SK-N-SH (cell line): ENCODE data around the gene PCLO. TPM values are rescaled to one million over a fixed set of nuclear protein-coding genes. Genes with fewer than 3 reads are reported as not detected.

Experiments
- CTCF ChIA-PET: fragments of 300-600, 350-600 bp; formaldehyde crosslinking; extraction: SDS; loops from one replicate; lab custom pipeline; 2021; lab: Yijun Ruan, JAX
- POLR2A ChIA-PET: fragments of 350-600 bp; sonication (Branson Sonifier 250); formaldehyde crosslinking; extraction: SDS; loops from one replicate; lab custom pipeline; 2020; ENCODE audit warnings: antibody characterized with exemption, inconsistent platforms; lab: Yijun Ruan, JAX
- DNase-seq: peaks from one replicate; pipeline ENCODE4 v3.0.0; 2012
- H2AFZ ChIP-seq: fragments of 200-600 bp; sonication (generic); 2 replicates; pipeline ENCODE4 v1.8.1; 2016; ENCODE audit warnings: antibody characterized with exemption, mild to moderate bottlenecking, low read depth
- H3F3A ChIP-seq: fragments of 200-600 bp; sonication (generic); replicated peaks from 2 replicates; pipeline ENCODE3; 2016; ENCODE audit warnings: antibody characterized with exemption, mild to moderate bottlenecking; ENCODE audit not compliant: insufficient read depth
- H3K27ac ChIP-seq, 2 experiments: fragments of 200-500 bp in 1 of 2; fragments of 200-600 bp in 1 of 2; sonication (Bioruptor generic) in 1 of 2; sonication (generic), shearing (Covaris generic) in 1 of 2; 2 replicates each; pipeline versions ENCODE4 v1.5.1 to v1.6.1; 2014 to 2016; ENCODE audit warnings: low read depth in 2 of 2, inconsistent platforms in 1 of 2, low read length in 1 of 2, mild to moderate bottlenecking in 1 of 2, mixed read lengths in 1 of 2
- H3K27me3 ChIP-seq: fragments of 200-600 bp; sonication (generic), shearing (Covaris generic); 2 replicates; pipeline ENCODE4 v1.6.1; 2016; ENCODE audit warnings: mixed run types; ENCODE audit not compliant: insufficient read depth
- H3K36me3 ChIP-seq, 2 experiments: fragments of 200-500 bp in 1 of 2; fragments of 200-600 bp in 1 of 2; sonication (Bioruptor generic) in 1 of 2; sonication (generic) in 1 of 2; replicated peaks in 1 of 2; 2 replicates each; pipeline versions ENCODE3 to v1.5.1; 2014 to 2016; ENCODE audit warnings: low read length in 1 of 2, mild to moderate bottlenecking in 1 of 2; ENCODE audit not compliant: insufficient read depth in 2 of 2, control insufficient read depth in 1 of 2
- H3K4me1 ChIP-seq, 2 experiments: fragments of 200-500 bp in 1 of 2; fragments of 200-600 bp in 1 of 2; sonication (Bioruptor generic) in 1 of 2; sonication (generic), shearing (Covaris generic) in 1 of 2; 2 replicates each; pipeline versions ENCODE4 v1.5.1 to v1.6.1; 2014 to 2016; ENCODE audit warnings: low read depth in 1 of 2, low read length in 1 of 2, mixed run types in 1 of 2; ENCODE audit not compliant: insufficient read depth in 2 of 2, control insufficient read depth in 1 of 2
- H3K4me2 ChIP-seq: fragments of 200-600 bp; sonication (generic), shearing (Covaris generic); 2 replicates; pipeline ENCODE4 v1.6.1; 2017; ENCODE audit warnings: mixed run types
- H3K4me3 ChIP-seq, 2 experiments: fragments of 200-500 bp in 1 of 2; fragments of 200-600 bp in 1 of 2; sonication (Bioruptor generic) in 1 of 2; sonication (generic), shearing (Covaris generic) in 1 of 2; 2 replicates each; pipeline versions ENCODE4 v1.5.1 to v1.8.1; 2014 to 2016; ENCODE audit warnings: low read depth in 2 of 2, inconsistent platforms in 1 of 2, low read length in 1 of 2, mild to moderate bottlenecking in 1 of 2, mixed read lengths in 1 of 2, moderate library complexity in 1 of 2
- H3K79me2 ChIP-seq: fragments of 200-600 bp; sonication (generic); 2 replicates; pipeline ENCODE4 v1.8.1; 2017; ENCODE audit warnings: mild to moderate bottlenecking; ENCODE audit not compliant: insufficient read depth
- H3K9ac ChIP-seq: fragments of 200-600 bp; sonication (generic); 2 replicates; pipeline ENCODE4 v1.6.1; 2017; ENCODE audit warnings: mixed run types
- H3K9me2 ChIP-seq: fragments of 200-600 bp; sonication (generic); 2 replicates; pipeline ENCODE4 v1.6.1; 2017; ENCODE audit warnings: mixed run types
- H3K9me3 ChIP-seq: fragments of 200-600 bp; sonication (generic); 2 replicates; pipeline ENCODE4 v1.6.1; 2017; ENCODE audit warnings: mixed run types, mild to moderate bottlenecking, moderate library complexity
- H4K20me1 ChIP-seq: fragments of 200-600 bp; sonication (generic); 2 replicates; pipeline ENCODE4 v1.6.1; 2017; ENCODE audit warnings: mild to moderate bottlenecking, mixed run types; ENCODE audit not compliant: insufficient read depth
- CHD2 ChIP-seq: fragments of 150-350 bp; IDR thresholded peaks from 2 replicates; pipeline ENCODE4 v1.6.1; 2018; ENCODE audit warnings: low read length; ENCODE audit not compliant: partially characterized antibody
- CTCF ChIP-seq: fragments of 200-600 bp; sonication (generic); IDR thresholded peaks from 2 replicates; pipeline ENCODE4 v1.6.1; 2017; ENCODE audit warnings: antibody characterized with exemption, mild to moderate bottlenecking, moderate library complexity
- EP300 ChIP-seq, 2 experiments: IDR thresholded peaks; 2 replicates each; pipeline versions ENCODE4 v1.4.0 to v1.6.1; 2012; ENCODE audit warnings: borderline replicate concordance in 1 of 2, low read depth in 1 of 2, low read length in 1 of 2
- GATA2 ChIP-seq: sonication (generic); formaldehyde crosslinking; IDR thresholded peaks from 2 replicates; pipeline ENCODE4 v1.5.0; 2020; ENCODE audit warnings: mild to moderate bottlenecking, missing genetic modification reagents
- PBX3 ChIP-seq: IDR thresholded peaks from 2 replicates; pipeline ENCODE4; 2012
- RAD21 ChIP-seq: IDR thresholded peaks from 2 replicates; pipeline ENCODE4 v1.6.1; 2012; ENCODE audit warnings: mild to moderate bottlenecking, low read length
- REST ChIP-seq: IDR thresholded peaks from 2 replicates; pipeline ENCODE4 v1.6.1; 2012; ENCODE audit warnings: mild to moderate bottlenecking, low read depth, low read length, moderate library complexity
- SIN3A ChIP-seq: IDR thresholded peaks from 2 replicates; pipeline ENCODE4 v1.6.1; 2012; ENCODE audit warnings: low read depth, mild to moderate bottlenecking, low read length, moderate library complexity, borderline replicate concordance
- SMC3 ChIP-seq: IDR thresholded peaks from 2 replicates; pipeline ENCODE4 v1.6.1; 2012; ENCODE audit warnings: low read depth, low read length, improper control_type of control experiment
- TEAD4 ChIP-seq: IDR thresholded peaks from 2 replicates; pipeline ENCODE4 v1.4.0; 2012; ENCODE audit warnings: mild to moderate bottlenecking, borderline replicate concordance; ENCODE audit not compliant: insufficient read depth
- USF1 ChIP-seq: IDR thresholded peaks from 2 replicates; pipeline ENCODE4 v1.4.0; 2012; ENCODE audit warnings: low read depth, borderline replicate concordance
- YY1 ChIP-seq: IDR thresholded peaks from 2 replicates; pipeline ENCODE4 v1.4.0; 2012; ENCODE audit warnings: low read depth, mild to moderate bottlenecking
- ZBTB33 ChIP-seq: IDR thresholded peaks from 2 replicates; pipeline ENCODE4 v1.4.0; 2012; ENCODE audit warnings: low read depth, borderline replicate concordance
- WGBS: methylation state at CpG from one replicate; pipeline ENCODE4 v1.1.6; 2017; ENCODE audit warnings: low lambda C conversion rate; 5-methylcytosine and 5-hydroxymethylcytosine counted together
- polyA plus RNA-seq, 3 experiments: library from polyadenylated mRNA; depleted of rRNA; stranded (reverse); fragments of >200 nt; gene quantifications; 2 replicates each; pipeline ENCODE4 v1.2.3, GENCODE V29; 2012

The PCLO gene
- polyA plus RNA-seq, 1 of the 3 experiments (the other 2 are of a cell fraction): 0.51 TPM

GRCh38 chr7:83161899-83162401 lies 734 bp downstream of the PCLO start:
- Histone ChIP-seq H3K79me2 (no peaks in the 10 kb centered on the region), H3K9me3 (no peaks in the 10 kb centered on the region), H3K27ac (peak overlapping the region in 1 of 2 experiments; percentile 97; a peak in 2 of 4 replicates), H3K36me3 (no peaks in the 10 kb centered on the region), H3K4me1 (peaks cover 0 to 6% of the 10 kb centered on the region in 2 experiments; a peak in 2 of 4 replicates), H3K27me3 (no peaks in the 10 kb centered on the region), H3K9me2 (no peaks in the 10 kb centered on the region), H3K4me3 (peak overlapping the region; percentile 64 to 96), H4K20me1 (no peaks in the 10 kb centered on the region), H2AFZ (peak overlapping the region; percentile 92), H3K9ac (no peak overlapping the region; the same call in 1 of the 2 replicates), H3K4me2 (peak overlapping the region; percentile 98)
- 1% methylated on average over 17 of the region's 17 CpGs for whole genome bisulfite sequencing
- CTCF ChIA-PET: interaction anchor here (0.6 to 2.2 kb wide), 10 partner anchors 9 to 435 kb away, joined by 3 to 15 read pairs (median 4); no protein-coding TSS in a partner anchor
- DNase-seq: no peak
- POLR2A ChIA-PET: interaction anchor here (1.5 to 1.6 kb wide), 2 partner anchors 9 to 356 kb away, joined by 4 to 8 read pairs; no protein-coding TSS in a partner anchor
- no peak for TF ChIP-seq ZBTB33
- TF ChIP-seq YY1: no peak
- no peak for TF ChIP-seq CHD2
- TF ChIP-seq RAD21: peak; percentile 36; the same call in 1 of the 2 replicates
- 0 out of 4 replicates have a peak, but pooled peaks of 1 of the 2 experiments have one; percentile 19 for TF ChIP-seq EP300 (IDR thresholded peaks at IDR 0.05; ENCODE audit: borderline replicate concordance in 1 of 2, low read depth in 1 of 2, low read length in 1 of 2)
- peak; percentile 5; the same call in 1 of the 2 replicates for TF ChIP-seq SMC3
- no peak for TF ChIP-seq USF1
- TF ChIP-seq TEAD4: no peak
- TF ChIP-seq PBX3: no peak
- TF ChIP-seq, all 33 proteins: peak for 3
- H3F3A ChIP-seq: peaks cover 11% of the 10 kb centered on the region

- Histone ChIP-seq H3F3A (peaks cover 11% of the 10 kb centered on the region), H3K4me2 (no peak overlapping the region), H3K4me3 (peak overlapping the region in 1 of 2 experiments; percentile 96; a peak in 2 of 4 replicates), H3K36me3 (no peaks in the 10 kb centered on the region), H3K27ac (peak overlapping the region in 1 of 2 experiments; percentile 97; a peak in 2 of 4 replicates), H4K20me1 (no peaks in the 10 kb centered on the region), H3K4me1 (peaks cover 0 to 6% of the 10 kb centered on the region in 2 experiments; a peak in 2 of 4 replicates), H3K9me2 (no peaks in the 10 kb centered on the region), H3K9me3 (no peaks in the 10 kb centered on the region), H3K9ac (no peak overlapping the region), H3K27me3 (no peaks in the 10 kb centered on the region), H2AFZ (no peak overlapping the region), H3K79me2 (no peaks in the 10 kb centered on the region)
- 0 out of 2 replicates have a peak, but pooled peaks have one; percentile 18 for TF ChIP-seq SIN3A
- TF ChIP-seq GATA2 (CRISPR knock-in tag): 0 out of 2 replicates have a peak, but pooled peaks have one; percentile 13
- no peak for TF ChIP-seq CTCF
- peak; percentile 92 for TF ChIP-seq REST
- no peak for DNase-seq
- ChIA-PET POLR2A (interaction anchor here (1.5 kb wide), 1 partner anchor 8 kb away, joined by 8 read pairs; no protein-coding TSS in a partner anchor), CTCF (interaction anchor here (0.6 to 2.2 kb wide), 7 partner anchors 8 to 434 kb away, joined by 3 to 15 read pairs (median 3); no protein-coding TSS in a partner anchor)
- WGBS: 74% methylated on average over 4 of the region's 4 CpGs
These were observed 1.5 kb downstream of the PCLO start for GRCh38 chr7:83161186-83161585.
